Trophoblast cell (in vitro differentiated cells and primary cell): ENCODE results near the gene SPP1.
A peak's percentile ranks its signal among the peaks of the same experiment; 100 is the strongest.

Source experiments
- DNase-seq, 2 donors: peaks; one replicate each; pipeline ENCODE4 v3.0.0-alpha.2; 2016
- H2AFZ ChIP-seq: 2 replicates; pipeline ENCODE4 v1.6.1; 2013; ENCODE audit warnings: low read length, moderate library complexity, mild to moderate bottlenecking; ENCODE audit not compliant: insufficient read depth, poor library complexity
- H2AK5ac ChIP-seq: 2 replicates; pipeline ENCODE4 v1.6.1; 2013; ENCODE audit warnings: mild to moderate bottlenecking, low read length
- H2BK120ac ChIP-seq: 2 replicates; pipeline ENCODE4 v1.6.1; 2013; ENCODE audit warnings: low read length, mild to moderate bottlenecking, moderate library complexity; ENCODE audit not compliant: insufficient read depth, poor library complexity
- H2BK12ac ChIP-seq: 2 replicates; pipeline ENCODE4 v1.6.1; 2013; ENCODE audit warnings: mild to moderate bottlenecking, low read length, moderate library complexity
- H2BK5ac ChIP-seq: 2 replicates; pipeline ENCODE4 v1.6.1; 2013; ENCODE audit warnings: low read length, low read depth, moderate library complexity, mild to moderate bottlenecking; ENCODE audit not compliant: poor library complexity
- H3K14ac ChIP-seq: 2 replicates; pipeline ENCODE4 v1.6.1; 2013; ENCODE audit warnings: mild to moderate bottlenecking, low read length
- H3K18ac ChIP-seq: 2 replicates; pipeline ENCODE4 v1.6.1; 2013; ENCODE audit warnings: mild to moderate bottlenecking, low read length
- H3K23ac ChIP-seq: 2 replicates; pipeline ENCODE4 v1.6.1; 2013; ENCODE audit warnings: low read length
- H3K27ac ChIP-seq: 2 replicates; pipeline ENCODE4 v1.5.1; 2013; ENCODE audit warnings: low read depth, mild to moderate bottlenecking, inconsistent platforms, low read length, moderate library complexity
- H3K27me3 ChIP-seq: 2 replicates; pipeline ENCODE4 v1.6.1; 2013; ENCODE audit warnings: inconsistent platforms, mild to moderate bottlenecking, low read length, moderate library complexity; ENCODE audit not compliant: insufficient read depth
- H3K36me3 ChIP-seq, 2 experiments: 1 replicate in 1 of 2; 2 replicates in 1 of 2; pipeline ENCODE4 v1.6.1; 2013; ENCODE audit warnings: low read length in 2 of 2, mild to moderate bottlenecking in 2 of 2, moderate library complexity in 1 of 2; ENCODE audit not compliant: insufficient read depth in 2 of 2, control insufficient read depth in 1 of 2
- H3K4ac ChIP-seq: 2 replicates; pipeline ENCODE4 v1.6.1; 2013; ENCODE audit warnings: low read depth, mild to moderate bottlenecking, low read length, moderate library complexity
- H3K4me1 ChIP-seq, 2 experiments: 1 replicate in 1 of 2; 2 replicates in 1 of 2; pipeline ENCODE4 v1.6.1; 2013; ENCODE audit warnings: low read length in 2 of 2, mild to moderate bottlenecking in 2 of 2, moderate library complexity in 1 of 2; ENCODE audit not compliant: insufficient read depth in 2 of 2, control insufficient read depth in 1 of 2
- H3K4me2 ChIP-seq: 2 replicates; pipeline ENCODE4 v1.6.1; 2013; ENCODE audit warnings: inconsistent platforms, mild to moderate bottlenecking, low read length, moderate library complexity
- H3K4me3 ChIP-seq: 2 replicates; pipeline ENCODE4 v1.5.1; 2013; ENCODE audit warnings: mild to moderate bottlenecking, low read depth, low read length, inconsistent platforms
- H3K79me1 ChIP-seq: one replicate; pipeline ENCODE4 v1.6.1; 2013; ENCODE audit warnings: low read length
- H3K79me2 ChIP-seq: 2 replicates; pipeline ENCODE4 v1.6.1; 2013; ENCODE audit warnings: low read length, mild to moderate bottlenecking; ENCODE audit not compliant: control insufficient read depth, insufficient read depth, poor library complexity
- H3K9ac ChIP-seq: 2 replicates; pipeline ENCODE4 v1.6.1; 2013; ENCODE audit warnings: mild to moderate bottlenecking, low read length
- H3K9me3 ChIP-seq: 2 replicates; pipeline ENCODE4 v1.6.1; 2013; ENCODE audit warnings: low read depth, mild to moderate bottlenecking, control low read depth, inconsistent platforms, low read length; ENCODE audit not compliant: insufficient read depth
- H4K12ac ChIP-seq: 2 replicates; pipeline ENCODE4 v1.6.1; 2013; ENCODE audit warnings: low read depth, mild to moderate bottlenecking, low read length, moderate library complexity
- H4K8ac ChIP-seq: 2 replicates; pipeline ENCODE4 v1.6.1; 2013; ENCODE audit warnings: low read depth, mild to moderate bottlenecking, low read length, moderate library complexity
- H4K91ac ChIP-seq: one replicate; pipeline ENCODE4 v1.6.1; 2013; ENCODE audit warnings: low read depth, mild to moderate bottlenecking, low read length, moderate library complexity
- WGBS: extraction: QIAGEN DNeasy Blood & Tissue Kit; methylation state at CpG from one replicate; pipeline ENCODE4 v1.1.7; 2013; ENCODE audit warnings: missing lambda C conversion rate; ENCODE audit not compliant: insufficient read length, insufficient coverage; ENCODE audit errors: extremely low coverage; 5-methylcytosine and 5-hydroxymethylcytosine counted together

Gene SPP1

GRCh38 chr4:87974856-87975462 is 555 bp upstream of the SPP1 start:
- no peak overlapping the region for H4K12ac ChIP-seq
- H3K9ac ChIP-seq = no peak overlapping the region
- no peak overlapping the region for H2BK120ac ChIP-seq
- H3K14ac ChIP-seq = no peak overlapping the region
- no peak overlapping the region for H2BK5ac ChIP-seq
- no peak for DNase-seq
- H4K91ac ChIP-seq = no peak overlapping the region
- H3K4me2 ChIP-seq = no peak overlapping the region
- H3K4me3 ChIP-seq = no peak overlapping the region
- H3K9me3 ChIP-seq = no peaks in the 10 kb centered on the region
- H3K23ac ChIP-seq = no peak overlapping the region
- H3K4ac ChIP-seq = no peak overlapping the region
- no peaks in the 10 kb centered on the region for H3K4me1 ChIP-seq
- H3K36me3 ChIP-seq = no peaks in the 10 kb centered on the region
- H4K8ac ChIP-seq = no peak overlapping the region
- H3K27me3 ChIP-seq = no peaks in the 10 kb centered on the region
- no peak overlapping the region for H2BK12ac ChIP-seq
- H3K27ac ChIP-seq = no peak overlapping the region
- WGBS = no CpG with 5 or more reads among the region's 6 CpGs
- no peak overlapping the region for H2AK5ac ChIP-seq
- H3K79me1 ChIP-seq = peaks cover 3% of the 10 kb centered on the region
- no peak overlapping the region for H2AFZ ChIP-seq
- no peak overlapping the region for H3K18ac ChIP-seq
- no peaks in the 10 kb centered on the region for H3K79me2 ChIP-seq

GRCh38 chr4:87977521-87978278 is 2.2 kb downstream of the SPP1 start:
- no CpG with 5 or more reads among the region's 5 CpGs for WGBS
- Histone ChIP-seq H4K8ac (no peak overlapping the region), H3K9me3 (no peaks in the 10 kb centered on the region), H3K79me1 (no peaks in the 10 kb centered on the region), H3K79me2 (no peaks in the 10 kb centered on the region), H4K12ac (no peak overlapping the region), H3K4ac (no peak overlapping the region), H3K4me3 (no peak overlapping the region), H3K23ac (no peak overlapping the region), H2AK5ac (no peak overlapping the region), H4K91ac (no peak overlapping the region), H3K27ac (no peak overlapping the region), H3K9ac (no peak overlapping the region), H2BK5ac (no peak overlapping the region), H3K27me3 (no peaks in the 10 kb centered on the region), H3K36me3 (no peaks in the 10 kb centered on the region), H2BK12ac (no peak overlapping the region), H3K14ac (no peak overlapping the region), H3K4me2 (no peak overlapping the region), H3K4me1 (no peaks in the 10 kb centered on the region), H2AFZ (no peak overlapping the region), H2BK120ac (no peak overlapping the region), H3K18ac (no peak overlapping the region)
- no peak for DNase-seq

- Histone ChIP-seq H3K9ac (no peak overlapping the region), H3K9me3 (no peaks in the 10 kb centered on the region), H3K4me1 (no peaks in the 10 kb centered on the region), H3K4me2 (no peak overlapping the region), H2AFZ (no peak overlapping the region), H4K91ac (no peak overlapping the region), H4K12ac (no peak overlapping the region), H3K27me3 (no peaks in the 10 kb centered on the region), H3K18ac (no peak overlapping the region), H4K8ac (no peak overlapping the region), H3K27ac (no peak overlapping the region), H2AK5ac (no peak overlapping the region), H3K4me3 (no peak overlapping the region), H3K79me1 (no peaks in the 10 kb centered on the region), H2BK120ac (no peak overlapping the region), H3K36me3 (no peaks in the 10 kb centered on the region), H3K4ac (no peak overlapping the region), H3K14ac (no peak overlapping the region), H2BK5ac (no peak overlapping the region), H3K79me2 (no peaks in the 10 kb centered on the region), H2BK12ac (no peak overlapping the region), H3K23ac (no peak overlapping the region)
- DNase-seq = peak in 1 of 2 donors; percentile 12
- WGBS = no CpG with 5 or more reads among the region's 1 CpG
Observed at GRCh38 chr4:87978681-87979080, 3.2 kb downstream of the SPP1 start.

GRCh38 chr4:87979810-87980209 is 4.3 kb downstream of the SPP1 start:
- H3K4ac ChIP-seq = no peak overlapping the region
- no peak overlapping the region for H2AFZ ChIP-seq
- H3K79me2 ChIP-seq = no peaks in the 10 kb centered on the region
- H2BK12ac ChIP-seq = no peak overlapping the region
- H2BK120ac ChIP-seq = no peak overlapping the region
- no peak overlapping the region for H3K14ac ChIP-seq
- H3K9ac ChIP-seq = peak overlapping the region; percentile 47
- no peak overlapping the region for H3K23ac ChIP-seq
- H3K4me1 ChIP-seq = no peaks in the 10 kb centered on the region
- no peak for DNase-seq
- no peaks in the 10 kb centered on the region for H3K27me3 ChIP-seq
- no peak overlapping the region for H2AK5ac ChIP-seq
- no peaks in the 10 kb centered on the region for H3K9me3 ChIP-seq
- no peaks in the 10 kb centered on the region for H3K79me1 ChIP-seq
- H3K4me2 ChIP-seq = no peak overlapping the region
- H4K12ac ChIP-seq = no peak overlapping the region
- no peak overlapping the region for H3K18ac ChIP-seq
- no peak overlapping the region for H4K8ac ChIP-seq
- no peak overlapping the region for H4K91ac ChIP-seq
- no peak overlapping the region for H2BK5ac ChIP-seq
- no CpG with 5 or more reads among the region's 1 CpG for WGBS
- no peaks in the 10 kb centered on the region for H3K36me3 ChIP-seq
- H3K4me3 ChIP-seq = no peak overlapping the region
- no peak overlapping the region for H3K27ac ChIP-seq
